ENCODE measurements around the gene DPP3. TPM values are rescaled to one million over a fixed set of nuclear protein-coding genes. Genes with fewer than 3 reads are reported as not detected.

The DPP3 gene
- total RNA-seq, 1 donor from 2014 or later = 41.3 TPM

DNA sequence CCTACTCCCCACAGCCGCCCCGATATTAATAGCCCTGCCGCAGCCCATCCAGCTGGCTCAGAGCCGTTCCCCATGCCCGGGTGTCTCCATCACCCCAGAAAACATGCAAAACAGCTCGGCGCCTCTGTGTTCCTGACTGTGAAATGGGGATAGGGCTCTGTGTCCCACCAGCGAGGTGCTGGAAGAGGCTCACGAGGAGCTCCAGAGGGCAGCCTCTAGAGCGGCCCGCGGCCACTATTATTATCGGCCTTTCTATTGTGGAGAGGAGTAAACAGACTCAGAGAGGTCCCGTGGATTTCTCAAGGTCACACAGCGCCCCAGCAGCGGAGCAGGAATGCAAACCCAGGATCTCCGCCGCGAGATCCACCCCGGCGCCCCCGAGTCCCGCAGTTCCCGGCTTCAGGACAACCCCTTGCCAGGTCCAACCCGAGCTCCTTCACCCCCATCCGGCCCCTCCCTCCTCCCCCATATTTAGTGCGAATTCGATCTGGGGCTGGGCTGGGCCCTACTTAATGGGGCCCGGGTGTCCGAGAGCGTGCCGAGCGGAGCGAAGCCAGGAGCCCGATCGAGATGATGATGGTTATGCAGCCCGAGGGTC is 66.2 kb downstream of the DPP3 start, which contains the start of gene ACTN3:
Gene ACTN3, plus strand, starts transcription at position 536 of the 598 bp plus-strand sequence. Its CDS starts 35 bp downstream, at position 571.
- Mint-ChIP-seq H3K4me1 (ENCODE audit: unreplicated experiment) (peaks cover 19% of the 10 kb centered on the region), H3K27me3 (ENCODE audit: unreplicated experiment) (peaks cover 18% of the 10 kb centered on the region), H3K9me3 (ENCODE audit: unreplicated experiment) (no peaks in the 10 kb centered on the region), H3K4me3 (ENCODE audit: unreplicated experiment) (peak within 1 kb of the TSS; percentile 76), H3K36me3 (ENCODE audit: low read depth, unreplicated experiment) (peaks cover 14% of the 10 kb centered on the region), H3K27ac (ENCODE audit: unreplicated experiment) (no peak within 1 kb of the TSS)
- no peak for TF ChIP-seq CTCF (IDR thresholded peaks at IDR 0.05; ENCODE audit: unreplicated experiment)
- DNase-seq (ENCODE audit: low spot score) = peak; percentile 15

GRCh38 chr11:66546966-66547661 is 66.9 kb downstream of the DPP3 start:
- no peak overlapping the region for H3K27ac Mint-ChIP-seq (ENCODE audit: unreplicated experiment)
- no peak for DNase-seq (ENCODE audit: low spot score)
- H3K36me3 Mint-ChIP-seq (ENCODE audit: low read depth, unreplicated experiment) = peaks cover 9% of the 10 kb centered on the region
- peaks cover 19% of the 10 kb centered on the region for H3K4me1 Mint-ChIP-seq (ENCODE audit: unreplicated experiment)
- TF ChIP-seq CTCF (IDR thresholded peaks at IDR 0.05; ENCODE audit: unreplicated experiment) = no peak
- peaks cover 12% of the 10 kb centered on the region for H3K27me3 Mint-ChIP-seq (ENCODE audit: unreplicated experiment)
- no peaks in the 10 kb centered on the region for H3K9me3 Mint-ChIP-seq (ENCODE audit: unreplicated experiment)
- no peak overlapping the region for H3K4me3 Mint-ChIP-seq (ENCODE audit: unreplicated experiment)

DNA sequence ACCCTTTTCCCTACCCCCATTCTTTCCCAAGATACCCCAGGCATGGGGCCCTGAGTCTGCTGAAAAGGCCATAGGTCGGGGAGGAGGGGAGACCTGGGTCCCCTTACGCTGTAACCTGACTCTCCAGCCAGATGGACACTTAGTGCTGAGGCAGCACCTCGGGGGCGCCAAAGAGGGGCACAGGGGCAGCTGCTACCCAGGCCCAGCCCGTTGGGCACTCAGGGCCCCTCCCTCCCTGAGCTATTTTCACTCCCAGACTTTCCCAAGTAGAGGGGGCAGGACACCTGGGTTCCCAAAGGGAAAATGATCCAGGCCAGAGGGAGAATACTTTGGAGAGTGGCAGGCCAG is 67.4 kb downstream of the DPP3 start:
- Mint-ChIP-seq H3K27ac (ENCODE audit: unreplicated experiment) (no peak overlapping the region), H3K4me3 (ENCODE audit: unreplicated experiment) (no peak overlapping the region), H3K36me3 (ENCODE audit: low read depth, unreplicated experiment) (peaks cover 4% of the 10 kb centered on the region), H3K27me3 (ENCODE audit: unreplicated experiment) (peaks cover 12% of the 10 kb centered on the region), H3K4me1 (ENCODE audit: unreplicated experiment) (peaks cover 16% of the 10 kb centered on the region), H3K9me3 (ENCODE audit: unreplicated experiment) (no peaks in the 10 kb centered on the region)
- no peak for DNase-seq (ENCODE audit: low spot score)
- TF ChIP-seq CTCF (IDR thresholded peaks at IDR 0.05; ENCODE audit: unreplicated experiment) = no peak

DNA sequence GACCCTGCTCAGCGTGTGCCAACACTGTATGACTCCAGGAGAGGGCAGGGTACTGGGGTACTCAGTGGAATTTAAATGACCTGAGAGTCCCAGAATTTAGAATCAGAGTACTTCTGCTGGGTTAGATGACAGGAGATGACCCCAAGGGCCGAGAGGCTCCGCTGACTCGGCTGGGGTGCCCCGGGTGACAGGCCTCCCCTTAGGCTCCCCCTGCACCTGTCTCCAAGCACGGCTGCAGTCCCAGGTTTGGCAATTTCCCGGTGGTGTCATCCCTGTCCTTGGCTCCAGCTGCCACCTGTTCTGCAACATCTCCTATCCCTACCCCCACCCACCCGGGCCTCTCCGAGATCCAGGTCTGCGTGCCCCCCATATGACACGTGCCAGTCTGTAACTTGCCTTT is 67.8 kb downstream of the DPP3 start:
- Mint-ChIP-seq H3K36me3 (ENCODE audit: low read depth, unreplicated experiment) (peaks cover 3% of the 10 kb centered on the region), H3K27me3 (ENCODE audit: unreplicated experiment) (peaks cover 9% of the 10 kb centered on the region), H3K9me3 (ENCODE audit: unreplicated experiment) (no peaks in the 10 kb centered on the region), H3K27ac (ENCODE audit: unreplicated experiment) (no peak overlapping the region), H3K4me1 (ENCODE audit: unreplicated experiment) (peaks cover 13% of the 10 kb centered on the region), H3K4me3 (ENCODE audit: unreplicated experiment) (no peak overlapping the region)
- no peak for DNase-seq (ENCODE audit: low spot score)
- no peak for TF ChIP-seq CTCF (IDR thresholded peaks at IDR 0.05; ENCODE audit: unreplicated experiment)

Data from endothelial cell (in vitro differentiated cells).